Femur (tissue), 1 donor: ENCODE data around the gene RBPJ.

Experiments
- DNase-seq: peaks from one replicate; pipeline ENCODE4 v3.0.0-alpha.2; 2017

RBPJ gene

GRCh38 chr4:26320538-26321372, at the start of gene RBPJ:
RBPJ (plus strand) TSS chr4:26321014; CDS start chr4:26321029, 15 bp downstream.
- DNase-seq, result peak; percentile 98

GRCh38 chr4:26271703-26272102, 49.1 kb upstream of the RBPJ start:
- DNase-seq, result no peak

- peak; percentile 70 for DNase-seq
Observed at GRCh38 chr4:26272654-26273615, 47.9 kb upstream of the RBPJ start.

GRCh38 chr4:26273616-26273980, 47.2 kb upstream of the RBPJ start:
- DNase-seq, result peak; percentile 55

GRCh38 chr4:26275281-26275680, 45.5 kb upstream of the RBPJ start:
- DNase-seq, result no peak

- no peak for DNase-seq
Observed at GRCh38 chr4:26279446-26279845, 41.4 kb upstream of the RBPJ start.

- DNase-seq, result no peak
Observed at GRCh38 chr4:26281881-26282280, 38.9 kb upstream of the RBPJ start.

GRCh38 chr4:26284536-26284935, 36.3 kb upstream of the RBPJ start:
- DNase-seq, result no peak

- no peak for DNase-seq
Observed at GRCh38 chr4:26285272-26285671, 35.5 kb upstream of the RBPJ start.

GRCh38 chr4:26287756-26288155, 33.1 kb upstream of the RBPJ start:
- DNase-seq, result no peak

- no peak for DNase-seq
Observed at GRCh38 chr4:26288355-26288909, 32.4 kb upstream of the RBPJ start.

- DNase-seq, result no peak
Observed at GRCh38 chr4:26289401-26289800, 31.4 kb upstream of the RBPJ start.

- DNase-seq, result peak; percentile 35
Observed at GRCh38 chr4:26290321-26290720, 30.5 kb upstream of the RBPJ start.

GRCh38 chr4:26294904-26295303, 25.9 kb upstream of the RBPJ start:
- no peak for DNase-seq

GRCh38 chr4:26296021-26296420, 24.8 kb upstream of the RBPJ start:
- DNase-seq, result no peak

GRCh38 chr4:26296514-26296913, 24.3 kb upstream of the RBPJ start:
- no peak for DNase-seq

- DNase-seq, result no peak
Observed at GRCh38 chr4:26297219-26297618, 23.6 kb upstream of the RBPJ start.

GRCh38 chr4:26298198-26298947, 22.4 kb upstream of the RBPJ start:
- no peak for DNase-seq

- no peak for DNase-seq
Observed at GRCh38 chr4:26299254-26299882, 21.4 kb upstream of the RBPJ start.

- DNase-seq, result no peak
Observed at GRCh38 chr4:26300314-26301307, 20.2 kb upstream of the RBPJ start.
